GM12872 (cell line): ENCODE measurements around the gene DDAH2.

Source experiments
- TF ChIP-seq, protein P1 (sequence below): IDR thresholded peaks from 3 replicates; pipeline ENCODE4 v1.5.1; 2011; ENCODE audit warnings: low read depth, mild to moderate bottlenecking, low read length, moderate library complexity; ENCODE audit not compliant: insufficient read depth

DDAH2 gene

GRCh38 chr6:31771992-31772358 is 42.9 kb upstream of the DDAH2 start:
- TF ChIP-seq, protein P1, sequence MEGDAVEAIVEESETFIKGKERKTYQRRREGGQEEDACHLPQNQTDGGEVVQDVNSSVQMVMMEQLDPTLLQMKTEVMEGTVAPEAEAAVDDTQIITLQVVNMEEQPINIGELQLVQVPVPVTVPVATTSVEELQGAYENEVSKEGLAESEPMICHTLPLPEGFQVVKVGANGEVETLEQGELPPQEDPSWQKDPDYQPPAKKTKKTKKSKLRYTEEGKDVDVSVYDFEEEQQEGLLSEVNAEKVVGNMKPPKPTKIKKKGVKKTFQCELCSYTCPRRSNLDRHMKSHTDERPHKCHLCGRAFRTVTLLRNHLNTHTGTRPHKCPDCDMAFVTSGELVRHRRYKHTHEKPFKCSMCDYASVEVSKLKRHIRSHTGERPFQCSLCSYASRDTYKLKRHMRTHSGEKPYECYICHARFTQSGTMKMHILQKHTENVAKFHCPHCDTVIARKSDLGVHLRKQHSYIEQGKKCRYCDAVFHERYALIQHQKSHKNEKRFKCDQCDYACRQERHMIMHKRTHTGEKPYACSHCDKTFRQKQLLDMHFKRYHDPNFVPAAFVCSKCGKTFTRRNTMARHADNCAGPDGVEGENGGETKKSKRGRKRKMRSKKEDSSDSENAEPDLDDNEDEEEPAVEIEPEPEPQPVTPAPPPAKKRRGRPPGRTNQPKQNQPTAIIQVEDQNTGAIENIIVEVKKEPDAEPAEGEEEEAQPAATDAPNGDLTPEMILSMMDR = no peak

- TF ChIP-seq, protein P1 = no peak
These were observed 41.8 kb upstream of the DDAH2 start for GRCh38 chr6:31770860-31771259.

DNA sequence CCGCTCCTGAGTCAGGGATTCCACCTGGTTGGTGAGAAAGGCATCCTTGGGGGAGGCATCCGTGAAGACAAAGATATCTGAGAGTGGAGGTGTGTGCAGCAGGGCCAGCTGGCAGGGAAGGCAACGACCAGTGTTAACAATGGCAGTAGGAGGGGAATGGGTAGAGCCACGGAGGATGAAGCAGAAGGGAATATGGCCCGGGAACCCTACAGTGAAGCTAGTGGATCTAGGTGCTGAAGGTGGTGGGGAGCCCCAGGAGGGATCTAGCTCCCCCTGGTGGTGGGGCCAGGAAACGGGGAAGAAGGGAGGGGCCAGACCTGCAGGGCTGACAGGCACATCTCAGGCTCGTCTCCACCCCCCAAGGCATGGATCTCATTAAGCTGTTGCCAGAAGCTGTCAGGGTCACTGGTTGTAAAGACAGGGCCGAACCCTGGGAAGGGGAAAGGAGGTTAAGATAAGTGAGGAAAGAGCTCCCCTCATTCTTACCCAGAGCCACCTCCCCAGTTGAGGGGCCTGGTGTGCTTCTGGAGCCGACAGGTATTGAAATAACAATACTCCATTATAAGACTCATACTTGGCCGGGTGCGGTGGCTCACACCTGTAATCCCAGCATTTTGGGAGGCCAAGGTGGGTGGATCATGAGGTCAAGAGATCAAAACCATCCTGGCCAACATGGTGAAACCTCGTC is 40.7 kb upstream of the DDAH2 start:
- TF ChIP-seq, protein P1 = peak; percentile 95

GRCh38 chr6:31768363-31769257 is 39.5 kb upstream of the DDAH2 start:
- TF ChIP-seq, protein P1 = no peak

DNA sequence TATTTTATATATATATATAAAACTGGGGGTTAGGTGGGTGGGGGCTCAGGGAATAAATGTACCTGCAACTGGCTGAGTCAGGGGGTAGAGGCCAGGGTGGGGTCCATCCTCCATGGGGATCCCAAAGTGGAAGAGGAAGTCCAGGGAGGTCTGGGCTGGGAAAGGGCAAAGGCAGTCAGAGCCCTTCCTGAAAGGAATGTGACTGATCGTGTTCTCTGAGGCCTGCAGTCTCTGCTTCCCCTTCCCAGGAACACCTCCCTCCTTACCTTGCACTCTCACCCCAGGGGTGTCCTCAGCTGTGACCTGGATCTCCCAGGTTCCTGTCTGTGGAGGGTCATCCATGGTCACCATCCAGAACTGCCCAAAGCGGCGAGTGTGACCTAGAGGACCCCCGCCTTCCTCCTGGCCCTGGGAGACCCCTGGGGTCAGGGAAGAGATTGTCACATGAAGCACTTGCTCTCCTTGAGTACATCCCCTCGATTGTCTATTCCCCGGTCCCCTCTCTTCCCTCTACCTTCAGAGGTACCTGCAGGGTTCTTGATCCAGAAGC is 38.1 kb upstream of the DDAH2 start:
- TF ChIP-seq, protein P1 = no peak

GRCh38 chr6:31765910-31766794 is 37.1 kb upstream of the DDAH2 start:
- TF ChIP-seq, protein P1 = no peak
